RCC 7860 (cell line): ENCODE results near the gene ANGPT4.

Source experiments
- DNase-seq: peaks from one replicate; pipeline ENCODE4 v3.0.0-alpha.2; 2015; ENCODE audit warnings: low spot score
- FAIRE-seq: peaks from 2 replicates; lab custom pipeline; 2012; peaks lifted over from hg19 to GRCh38; lab: Jason Lieb, UNC

ANGPT4 gene

DNA sequence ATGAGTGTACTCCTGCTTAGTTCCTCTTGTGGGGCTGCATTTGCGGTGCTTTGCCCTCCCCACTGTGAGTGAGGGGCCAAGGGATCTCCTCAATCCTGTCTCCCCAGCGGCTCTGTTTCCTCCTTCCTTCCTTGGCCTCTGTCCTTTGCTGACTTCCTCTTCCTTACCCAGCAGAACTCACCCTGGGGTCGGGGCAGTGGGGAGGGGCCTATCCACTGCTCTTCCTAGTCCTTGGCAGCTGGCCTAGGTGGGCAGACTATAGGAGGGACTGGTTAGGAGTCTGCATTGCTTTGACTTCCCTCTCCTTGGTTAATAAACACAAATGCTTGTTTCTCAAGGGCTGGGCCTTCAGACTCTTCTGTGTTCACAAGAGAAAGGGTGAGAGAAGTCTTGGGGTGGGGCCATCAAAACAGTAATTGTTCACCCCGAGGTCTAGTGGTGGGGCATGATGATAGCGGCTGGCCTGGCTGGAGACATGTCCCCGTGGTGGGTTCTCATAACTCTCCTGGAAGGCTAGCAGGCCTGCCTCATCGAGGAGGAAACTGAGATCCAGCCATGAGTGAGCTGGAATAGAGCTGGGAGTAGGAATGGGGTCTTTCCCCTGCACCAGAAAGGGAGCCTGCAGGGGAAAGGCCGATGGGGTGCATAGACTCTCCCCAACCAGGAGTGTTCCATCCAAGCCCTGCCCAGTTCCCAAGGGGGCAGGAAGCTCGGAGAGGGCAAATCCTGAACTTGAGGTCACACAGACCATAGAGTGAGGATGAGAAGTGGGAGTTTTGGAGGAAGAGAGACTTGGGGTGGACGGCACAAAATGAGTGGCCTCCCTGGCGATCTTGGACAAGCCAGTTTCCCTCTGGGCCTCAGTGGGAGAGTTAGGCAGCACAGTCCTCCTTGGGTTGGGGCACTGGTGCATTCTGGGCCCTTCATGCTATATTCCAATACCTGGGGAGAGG lies 69.9 kb downstream of the ANGPT4 start:
- FAIRE-seq: no peak
- no peak for DNase-seq

DNA sequence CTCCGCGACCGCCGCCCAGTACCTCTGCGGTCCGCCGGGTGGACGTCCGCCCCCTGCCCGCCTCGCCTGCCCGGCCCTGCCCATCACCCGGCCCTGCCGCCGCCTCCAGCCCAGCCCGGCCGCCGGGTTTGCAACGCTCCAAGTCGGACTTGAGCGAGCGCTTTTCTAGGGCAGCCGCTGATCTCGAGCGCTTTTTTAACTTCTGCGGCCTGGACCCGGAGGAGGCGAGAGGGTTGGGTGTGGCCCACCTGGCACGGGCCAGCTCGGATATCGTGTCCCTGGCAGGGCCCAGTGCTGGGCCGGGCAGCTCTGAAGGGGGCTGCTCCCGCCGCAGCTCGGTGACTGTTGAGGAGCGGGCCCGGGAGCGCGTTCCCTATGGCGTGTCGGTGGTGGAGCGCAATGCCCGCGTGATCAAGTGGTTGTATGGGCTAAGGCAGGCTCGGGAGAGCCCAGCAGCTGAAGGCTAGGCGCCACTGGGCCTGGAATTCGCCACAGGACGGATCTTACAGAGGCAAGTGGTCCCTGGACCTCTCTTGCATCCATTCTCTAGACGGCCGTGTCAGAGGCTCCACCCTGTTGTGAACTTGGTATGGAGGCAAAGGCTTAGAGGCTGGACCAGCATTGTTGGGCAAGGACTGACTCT lies 70.8 kb downstream of the ANGPT4 start:
- no peak for DNase-seq
- no peak for FAIRE-seq

DNA sequence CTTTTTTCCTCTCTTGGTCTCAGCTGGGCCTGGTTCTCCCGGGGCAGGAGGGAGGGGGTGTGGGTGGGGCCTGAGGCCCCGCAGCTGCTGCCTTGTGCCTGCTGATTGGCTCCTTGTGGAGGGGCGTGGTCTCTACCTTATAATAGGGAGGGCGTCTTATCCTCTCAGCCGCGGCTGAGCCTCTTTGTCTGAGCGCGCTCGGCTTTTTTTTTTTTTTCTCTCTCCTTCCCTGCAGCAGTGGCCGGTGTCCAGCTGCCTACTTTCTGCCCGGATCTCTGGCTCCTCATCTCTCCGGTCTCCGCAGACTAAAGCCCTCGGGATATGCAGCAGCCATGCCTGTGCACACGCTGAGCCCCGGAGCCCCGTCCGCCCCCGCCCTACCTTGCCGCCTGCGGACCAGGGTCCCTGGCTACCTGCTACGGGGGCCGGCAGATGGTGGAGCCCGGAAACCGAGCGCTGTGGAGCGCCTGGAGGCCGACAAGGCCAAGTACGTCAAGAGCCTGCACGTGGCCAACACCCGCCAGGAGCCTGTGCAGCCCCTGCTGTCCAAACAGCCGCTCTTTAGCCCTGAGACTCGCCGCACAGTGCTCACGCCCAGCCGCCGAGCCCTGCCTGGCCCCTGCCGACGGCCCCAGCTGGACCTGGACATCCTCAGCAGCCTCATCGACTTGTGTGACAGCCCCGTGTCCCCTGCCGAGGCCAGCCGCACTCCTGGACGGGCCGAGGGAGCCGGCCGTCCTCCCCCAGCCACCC lies 71.5 kb downstream of the ANGPT4 start:
- no peak for FAIRE-seq
- no peak for DNase-seq

DNA sequence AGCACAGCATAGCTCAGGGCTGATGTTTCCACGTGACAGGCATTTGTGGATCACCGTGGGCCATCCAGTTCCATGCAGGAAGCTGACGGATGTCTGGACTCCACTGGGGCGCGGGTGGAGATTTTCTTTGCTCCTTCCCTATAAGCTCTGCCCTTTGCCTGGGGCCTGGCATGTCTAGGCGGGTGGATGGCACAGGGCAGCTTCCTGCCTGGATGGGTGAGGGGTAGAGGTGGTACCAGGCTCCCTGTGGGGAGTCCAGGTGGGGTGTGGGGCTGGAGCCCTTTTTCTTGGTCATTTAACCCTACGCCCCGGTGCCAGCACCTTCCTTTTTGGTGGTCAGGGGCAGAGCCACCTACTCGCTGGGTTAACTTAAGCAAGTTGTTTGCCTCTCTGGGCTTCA lies 72.2 kb downstream of the ANGPT4 start:
- DNase-seq (no peak), FAIRE-seq (no peak)

DNA sequence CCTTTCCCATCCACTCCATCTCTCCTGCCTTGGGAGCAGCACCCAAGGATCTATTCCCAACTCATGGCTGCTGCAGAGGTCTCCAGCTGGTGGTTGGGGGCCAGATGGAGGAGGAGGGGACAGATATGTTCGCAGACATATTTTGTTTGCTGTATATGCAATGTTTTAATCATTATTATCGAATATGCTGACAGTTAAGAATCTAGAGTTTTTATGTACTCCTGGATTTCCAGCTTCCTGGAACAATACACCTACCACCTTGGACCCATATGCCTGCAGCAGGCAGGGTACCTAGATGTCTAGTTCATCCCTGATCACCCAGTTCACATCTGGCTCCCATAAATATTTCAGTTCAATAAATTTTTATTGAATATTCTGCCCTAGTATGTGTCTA lies 73.6 kb downstream of the ANGPT4 start:
- FAIRE-seq: no peak
- no peak for DNase-seq

DNA sequence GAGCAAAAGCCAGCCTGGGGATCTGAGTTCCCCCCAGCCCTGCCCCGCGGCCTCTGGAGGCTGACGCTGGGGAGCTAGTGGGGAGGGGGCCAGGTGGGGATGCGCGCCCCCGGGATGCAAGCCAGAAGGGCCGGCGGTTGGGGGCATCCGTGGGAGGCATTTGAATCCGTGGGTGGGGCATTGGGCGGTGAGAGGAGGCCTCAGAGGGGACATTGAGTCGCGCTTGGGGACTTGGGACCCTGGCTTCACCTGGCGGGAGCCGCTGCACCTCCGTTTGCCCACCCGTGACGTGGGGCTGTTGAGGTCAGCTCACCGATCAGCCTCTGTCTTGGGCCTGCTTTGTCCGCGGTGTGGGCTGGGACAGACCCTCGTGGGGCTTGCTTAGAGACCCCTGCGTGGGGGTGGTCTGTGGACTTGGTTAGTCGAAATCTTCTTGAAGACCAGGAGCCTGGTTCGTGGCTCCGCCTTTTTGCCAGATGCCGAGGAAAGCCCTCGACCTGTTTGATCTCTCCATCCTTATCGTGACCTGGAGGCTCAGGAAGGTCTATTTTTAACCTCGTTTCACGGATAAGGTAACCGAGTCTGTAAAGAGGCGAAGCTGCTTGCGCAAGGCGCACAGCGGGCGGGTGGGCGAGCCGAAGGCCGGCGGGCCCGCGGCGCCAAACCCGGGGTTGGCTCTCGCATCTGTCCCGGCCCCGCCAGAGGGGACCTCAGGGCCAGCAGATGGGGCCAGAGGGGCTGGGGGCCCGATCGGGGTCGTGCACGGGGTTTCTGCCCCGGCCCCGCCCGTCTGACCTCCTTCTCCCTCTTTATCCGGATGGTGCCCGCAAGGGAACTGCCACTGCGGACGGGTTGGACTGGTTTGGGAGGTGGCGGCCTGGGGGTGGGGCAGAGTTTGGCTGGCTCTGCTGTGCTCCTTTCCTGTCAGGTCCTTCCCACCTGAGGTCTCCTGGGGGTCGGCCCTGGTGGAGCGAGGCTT lies 74.3 kb downstream of the ANGPT4 start:
- no peak for DNase-seq
- FAIRE-seq: no peak

DNA sequence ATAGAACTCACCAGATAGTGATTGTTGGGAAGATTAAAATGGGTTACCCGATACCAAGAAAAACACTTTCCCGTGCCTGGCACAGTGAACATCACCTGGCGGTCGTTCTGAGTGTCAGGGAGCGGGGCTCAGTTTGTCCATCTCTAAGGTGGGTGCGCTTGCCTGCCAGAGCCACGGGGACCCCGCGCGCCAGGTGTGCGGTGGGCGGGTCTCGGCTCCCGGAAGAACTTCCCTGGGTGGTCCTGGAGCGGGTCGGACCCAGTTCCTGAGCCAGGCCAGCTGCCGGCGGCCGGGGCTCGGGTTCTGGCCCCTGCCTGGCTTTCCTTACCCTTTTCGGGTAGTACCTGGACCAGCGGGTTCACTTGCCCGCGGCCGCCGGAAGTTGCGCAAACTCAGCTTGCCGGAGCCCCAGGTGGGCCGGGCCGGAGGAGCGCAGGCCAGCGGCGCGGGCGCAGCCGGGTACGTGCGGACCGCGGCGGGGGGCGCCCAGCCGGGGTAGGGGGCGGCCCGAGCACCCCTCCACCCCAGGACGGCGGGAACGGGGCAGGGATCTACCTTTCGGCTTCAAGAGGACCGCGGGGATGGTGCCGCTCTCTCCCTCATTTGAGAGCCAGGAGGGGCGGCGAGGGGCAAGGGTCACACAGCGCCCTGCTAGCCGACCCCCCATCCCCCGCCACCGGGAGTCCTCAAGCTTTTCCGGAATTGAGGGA lies 75.1 kb downstream of the ANGPT4 start:
- DNase-seq (no peak), FAIRE-seq (no peak)

DNA sequence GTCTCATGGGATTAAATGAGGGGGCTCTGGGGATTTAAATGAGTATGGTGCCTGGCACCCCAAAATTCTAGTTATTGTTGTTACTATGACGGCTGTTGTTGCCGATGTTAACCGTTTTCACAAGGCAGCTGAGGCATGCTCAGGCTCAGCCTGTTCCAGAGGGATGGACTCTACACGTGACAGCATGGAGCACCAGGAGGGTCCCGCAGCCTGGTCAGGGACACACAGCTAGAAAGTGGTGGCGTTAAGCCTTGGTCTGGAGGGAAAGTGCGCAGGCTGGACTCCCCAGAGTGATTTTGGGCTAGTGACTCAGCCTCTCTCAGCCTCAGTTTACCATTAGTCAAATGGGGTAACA lies 75.7 kb downstream of the ANGPT4 start:
- FAIRE-seq (no peak), DNase-seq (no peak)

DNA sequence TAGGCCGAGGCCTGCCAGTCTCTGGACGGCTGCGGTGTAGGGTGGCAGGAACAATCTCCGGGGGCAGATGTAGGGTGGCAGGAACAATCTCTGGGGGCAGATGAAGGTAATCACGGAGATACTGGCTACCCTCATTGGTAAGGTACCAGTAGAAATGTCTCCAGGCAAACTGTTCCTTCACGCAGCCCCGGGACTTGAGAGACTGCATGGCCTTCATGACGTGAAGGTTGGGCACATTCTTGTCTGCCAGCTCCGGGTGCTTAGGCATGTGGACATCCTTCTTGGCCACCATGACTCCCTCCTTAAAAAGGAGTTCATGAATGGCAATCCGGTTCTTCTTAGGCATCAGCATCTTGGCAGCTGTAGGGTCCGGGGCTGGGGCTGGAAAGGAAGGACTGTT lies 76.5 kb downstream of the ANGPT4 start:
- DNase-seq: no peak
- no peak for FAIRE-seq

DNA sequence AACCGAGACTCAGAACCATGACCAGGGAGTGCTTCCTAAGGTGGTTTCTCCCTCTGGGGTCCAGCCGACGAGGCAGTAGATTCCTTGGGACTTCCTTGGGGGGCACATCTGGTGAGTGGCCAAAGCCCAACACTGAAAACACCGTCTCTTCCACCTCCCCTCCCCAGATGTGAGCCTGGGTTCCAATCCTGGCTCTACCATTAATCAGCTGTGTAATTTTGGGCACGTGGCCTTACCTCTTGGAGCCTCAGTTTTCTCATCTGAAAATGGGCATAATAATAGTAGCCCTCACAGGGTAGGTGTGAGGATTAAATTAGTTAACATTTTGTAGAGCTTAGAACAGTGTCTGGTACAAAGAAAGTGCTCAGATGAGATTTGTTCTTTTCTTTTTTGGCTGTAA lies 77.1 kb downstream of the ANGPT4 start:
- DNase-seq (no peak), FAIRE-seq (no peak)

DNA sequence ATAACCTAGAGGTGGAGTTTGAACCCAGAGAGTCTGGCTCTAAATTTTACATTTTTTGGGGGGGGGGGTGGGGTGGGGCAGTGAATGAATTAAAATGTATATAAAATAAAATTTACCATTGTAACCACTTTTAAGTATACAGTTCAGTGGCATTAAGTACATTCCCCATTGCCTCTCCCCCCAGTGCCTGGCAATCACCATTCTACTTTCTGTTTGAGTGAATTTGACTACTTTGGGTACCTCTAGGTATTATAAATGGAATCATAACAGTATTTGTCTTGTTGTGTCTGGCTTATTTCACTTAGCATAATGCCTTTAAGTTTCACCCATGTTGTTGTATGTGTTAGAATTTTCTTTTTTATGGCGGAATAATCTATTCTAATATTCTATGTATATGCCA lies 79.9 kb downstream of the ANGPT4 start:
- no peak for DNase-seq
- FAIRE-seq: no peak

DNA sequence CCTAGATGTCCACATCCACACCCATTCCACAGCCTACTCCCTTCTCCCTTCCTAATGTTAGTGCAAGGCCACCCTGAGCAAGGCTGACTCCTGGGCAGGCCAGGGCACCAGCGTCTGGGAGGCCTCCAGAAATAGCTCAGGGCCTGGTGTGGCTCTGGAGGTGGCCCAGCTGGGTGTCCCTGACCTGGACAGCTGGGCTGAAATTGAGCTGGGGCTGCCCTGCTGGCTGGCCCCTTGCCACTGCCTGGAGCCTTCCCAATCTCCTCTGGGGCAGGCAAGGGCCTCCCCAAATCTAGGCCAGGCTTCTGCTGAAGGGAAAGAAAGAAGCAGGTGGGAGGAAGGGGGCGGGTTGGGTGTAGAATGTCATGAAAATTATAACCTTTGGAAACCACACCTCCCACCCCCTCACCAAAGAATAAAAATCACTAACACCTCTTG lies 80.5 kb downstream of the ANGPT4 start:
- DNase-seq: no peak
- no peak for FAIRE-seq

DNA sequence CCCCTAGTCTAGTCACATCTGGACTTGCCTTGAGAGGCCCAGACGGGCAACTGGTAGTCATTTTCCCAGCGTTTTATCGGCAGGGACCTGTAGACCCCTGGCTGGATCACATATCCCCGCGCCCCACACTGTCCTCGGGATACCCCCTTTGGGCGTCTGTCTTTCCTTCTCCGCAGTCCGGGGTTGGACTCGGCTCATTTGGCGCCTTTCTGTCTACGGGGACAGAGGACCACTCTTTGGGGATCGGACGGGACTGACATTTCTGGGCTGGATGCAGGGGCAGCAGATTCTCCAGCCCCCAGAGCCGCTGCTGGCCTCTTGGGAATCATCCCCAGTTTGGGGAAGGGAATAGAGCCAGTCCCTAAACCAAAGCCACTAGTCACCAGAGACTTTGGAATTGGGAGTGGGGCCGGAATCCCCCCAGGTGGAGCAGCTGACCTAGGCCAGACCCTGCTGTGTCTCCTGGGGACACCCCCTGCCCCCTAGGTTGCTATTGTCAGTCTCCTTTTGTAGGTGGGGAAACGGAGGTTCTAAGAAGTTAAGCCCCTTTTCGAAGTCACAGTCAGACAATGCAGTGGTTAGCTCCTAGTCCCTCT lies 81.9 kb downstream of the ANGPT4 start:
- no peak for FAIRE-seq
- no peak for DNase-seq

DNA sequence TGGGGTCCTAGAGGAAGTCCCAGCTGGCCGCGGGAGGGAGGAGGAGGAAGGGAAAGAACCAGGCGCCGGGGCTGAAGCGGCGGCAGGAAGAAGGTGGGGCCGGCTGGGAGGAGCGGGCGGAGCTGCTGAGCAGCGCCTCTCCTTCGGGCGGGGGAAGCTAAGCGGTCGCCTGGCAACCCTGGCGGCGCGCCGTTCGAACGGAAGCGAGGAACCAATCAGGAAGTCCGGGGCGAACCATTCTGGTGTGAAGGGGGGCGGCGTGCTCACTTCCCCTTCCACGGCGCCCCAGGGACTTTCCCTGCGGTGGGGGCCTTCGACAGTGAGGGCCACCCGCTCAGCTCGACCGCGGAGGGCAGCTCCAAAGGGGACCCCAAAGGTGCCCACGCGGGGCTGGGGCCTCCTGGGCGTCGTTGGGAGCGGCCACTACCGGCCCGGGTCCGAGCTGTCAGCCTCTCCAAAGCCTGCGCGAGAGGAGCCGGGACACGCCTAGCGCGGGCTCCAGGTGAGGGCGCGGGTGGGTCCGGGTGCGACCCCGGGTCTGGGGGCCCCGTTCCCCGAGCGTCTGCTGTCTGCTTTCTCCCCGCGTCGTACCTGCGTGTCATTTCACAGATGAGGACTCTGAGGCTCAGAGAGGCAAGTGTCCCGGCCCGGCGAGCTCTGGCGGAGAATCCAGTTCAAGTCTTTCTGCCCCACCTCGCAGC lies 82.5 kb downstream of the ANGPT4 start, which contains the start of gene FAM110A:
FAM110A (plus strand) TSS at position 266 of the 701 bp plus-strand sequence. CDS start 11,090 bp downstream, outside the sequence.
- DNase-seq (peak; percentile 82), FAIRE-seq (peak; percentile 54)

DNA sequence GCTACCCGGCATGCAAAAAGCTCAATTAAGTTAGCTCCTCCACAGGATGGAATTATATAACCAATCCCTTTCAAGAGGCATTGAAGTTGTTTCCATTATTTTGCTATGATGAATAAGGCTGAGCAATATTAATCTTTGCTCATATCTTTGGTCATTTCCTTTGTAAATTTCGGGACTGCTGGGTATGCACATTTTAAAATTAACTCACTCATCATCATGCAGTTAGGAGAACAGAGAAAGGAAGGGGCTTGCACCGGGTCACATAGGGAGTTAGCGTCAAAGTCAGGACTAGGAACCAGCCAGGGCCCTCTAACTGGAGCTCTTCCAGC lies 83.0 kb downstream of the ANGPT4 start:
- FAIRE-seq (no peak), DNase-seq (no peak)

DNA sequence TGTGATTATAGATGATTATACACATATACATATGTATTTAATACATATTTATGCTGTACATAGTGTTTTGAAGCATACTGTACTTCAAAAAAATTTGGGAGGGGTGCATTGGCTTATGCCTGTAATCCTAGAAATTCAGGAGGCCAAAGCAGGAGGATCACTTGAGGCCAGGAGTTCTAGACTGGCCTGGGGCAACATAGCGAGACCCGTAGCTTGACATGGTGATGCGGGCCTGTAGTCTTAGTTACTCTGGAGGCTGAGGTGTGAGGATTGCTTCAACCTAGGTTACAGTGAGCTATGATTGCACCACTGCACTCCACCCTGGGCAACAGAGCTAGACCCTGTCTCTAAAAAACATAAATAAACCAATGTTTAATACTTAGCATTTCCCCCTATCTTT lies 84.2 kb downstream of the ANGPT4 start:
- DNase-seq (no peak), FAIRE-seq (no peak)

DNA sequence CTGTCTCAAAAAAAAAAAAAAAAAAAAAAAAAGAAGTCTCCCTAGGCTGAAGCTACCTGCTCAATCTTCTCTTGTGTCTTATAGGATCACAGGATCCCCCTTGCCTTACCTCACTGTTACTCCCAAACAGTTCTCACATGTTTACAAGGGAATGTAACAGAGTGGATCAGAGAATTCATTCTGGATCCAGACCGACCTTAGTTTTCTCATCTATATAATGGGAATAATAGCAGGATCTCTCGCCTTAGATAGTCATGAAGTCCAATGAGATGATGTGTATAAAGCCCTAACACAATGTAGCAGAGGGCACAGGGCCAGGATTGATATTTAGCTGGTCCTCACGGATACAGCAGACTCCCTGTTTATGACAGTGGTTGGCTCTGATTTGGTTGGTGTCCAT lies 84.9 kb downstream of the ANGPT4 start:
- FAIRE-seq: no peak
- no peak for DNase-seq

DNA sequence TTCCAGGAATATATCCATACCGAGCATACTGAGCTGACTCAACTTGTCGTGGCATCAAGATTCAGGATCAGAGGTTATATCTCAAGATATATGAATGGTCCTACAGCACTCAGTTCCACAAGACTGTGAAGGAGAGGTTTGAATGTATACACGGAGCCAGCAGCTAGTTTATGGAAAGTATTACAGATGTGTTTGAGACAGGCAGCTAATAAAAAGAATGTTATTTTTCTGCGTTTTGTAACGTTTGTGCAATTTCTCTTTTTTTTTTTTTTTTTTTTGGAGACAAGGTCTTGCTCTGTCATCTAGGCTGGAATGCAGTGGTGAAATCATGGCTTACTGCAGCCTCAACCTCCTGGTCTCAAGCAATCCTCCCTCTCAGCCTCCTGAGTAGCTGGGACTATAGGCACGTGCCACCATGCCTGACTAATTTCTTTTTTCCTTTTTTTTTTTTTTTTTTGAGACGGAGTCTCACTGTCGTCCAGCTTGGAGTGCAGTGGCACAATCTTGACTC lies 86.1 kb downstream of the ANGPT4 start:
- DNase-seq (peak; percentile 73), FAIRE-seq (peak; percentile 61)

DNA sequence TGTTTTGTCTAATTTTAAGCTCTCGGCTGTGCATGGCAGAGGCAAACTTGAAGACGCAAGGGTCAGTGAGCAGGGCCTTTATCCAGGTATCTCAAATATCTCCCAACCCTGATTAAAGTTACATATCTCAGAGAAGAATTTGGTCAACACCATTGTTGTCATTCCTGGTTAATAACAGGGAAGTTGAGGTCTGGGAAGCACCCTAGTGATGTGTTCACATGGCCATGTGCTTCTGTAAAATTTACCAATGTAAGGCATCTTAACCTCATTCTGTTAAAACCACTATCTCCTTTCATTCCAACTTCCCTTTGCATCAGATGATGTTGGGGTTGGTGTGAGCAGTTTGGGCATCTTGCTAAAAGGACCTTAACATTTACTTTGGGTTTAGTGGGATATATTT lies 86.6 kb downstream of the ANGPT4 start:
- FAIRE-seq (no peak), DNase-seq (peak; percentile 64)
